ENCODE data around the gene RASSF10.
"Not testable (repeated sequence)": the region's sequence is repeated elsewhere in the genome, so short reads cannot be mapped to it uniquely, and the experiment has no call there.

RASSF10 gene

DNA sequence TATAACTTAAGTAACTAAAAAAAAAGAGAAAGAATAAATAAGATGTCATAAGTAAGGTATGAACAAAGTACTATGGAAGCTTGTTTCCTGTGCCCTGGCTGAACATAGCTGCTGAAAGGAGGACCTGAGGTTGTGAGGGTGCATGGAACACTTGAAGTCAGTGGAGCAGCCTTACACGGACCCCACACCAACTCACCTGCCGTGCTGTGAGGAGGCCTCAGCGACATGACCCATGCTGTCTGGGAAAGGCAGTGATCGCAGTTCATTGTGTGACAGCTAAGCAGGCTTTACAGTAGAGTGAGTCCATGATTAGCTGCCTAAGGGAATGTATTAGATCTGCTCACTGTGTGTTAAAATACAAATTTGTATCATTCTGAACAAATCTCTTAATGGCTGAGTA lies 17.6 kb downstream of the RASSF10 start:
- no peak for DNase-seq (ENCODE audit: low spot score)

DNA sequence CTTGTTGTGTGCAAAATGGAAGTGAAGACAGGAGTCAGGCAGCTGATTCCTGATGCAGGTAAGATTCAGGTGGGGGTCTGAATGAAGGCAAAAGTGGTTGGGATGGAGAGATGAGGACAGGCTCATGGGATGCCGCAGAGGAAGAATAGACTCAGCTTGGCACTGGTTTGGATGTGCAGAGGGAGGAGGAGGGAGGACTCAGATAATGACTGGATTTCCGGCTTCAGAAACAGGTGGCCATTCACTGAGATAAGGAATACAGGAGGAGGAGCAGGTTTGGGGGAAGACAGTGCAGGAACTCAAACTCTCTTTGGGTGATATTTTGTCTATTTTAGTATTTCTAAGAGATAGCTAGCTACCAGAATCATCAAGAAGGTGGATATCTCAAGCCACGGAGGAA lies 19.2 kb downstream of the RASSF10 start:
- no peak for DNase-seq (ENCODE audit: low spot score)

DNA sequence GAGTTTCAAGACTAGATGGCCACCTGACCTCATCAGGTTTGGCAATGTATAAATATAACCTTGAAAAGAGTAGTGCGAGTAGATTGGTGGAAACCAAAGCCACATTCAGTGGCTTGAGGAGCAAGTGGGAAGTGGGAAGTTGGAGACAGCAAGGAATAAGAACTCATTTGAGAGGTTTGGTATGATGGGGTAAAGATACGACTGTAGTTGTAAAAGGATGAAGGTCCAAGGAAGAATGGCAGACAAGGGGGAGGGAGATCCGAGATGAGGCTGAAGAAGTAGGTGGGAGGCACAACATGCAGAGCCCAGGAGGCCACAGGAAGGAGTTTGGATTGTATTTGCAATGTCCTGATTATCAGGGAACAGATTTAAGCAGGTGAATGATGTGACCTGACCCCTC lies 20.8 kb downstream of the RASSF10 start:
- DNase-seq (ENCODE audit: low spot score): no peak

DNA sequence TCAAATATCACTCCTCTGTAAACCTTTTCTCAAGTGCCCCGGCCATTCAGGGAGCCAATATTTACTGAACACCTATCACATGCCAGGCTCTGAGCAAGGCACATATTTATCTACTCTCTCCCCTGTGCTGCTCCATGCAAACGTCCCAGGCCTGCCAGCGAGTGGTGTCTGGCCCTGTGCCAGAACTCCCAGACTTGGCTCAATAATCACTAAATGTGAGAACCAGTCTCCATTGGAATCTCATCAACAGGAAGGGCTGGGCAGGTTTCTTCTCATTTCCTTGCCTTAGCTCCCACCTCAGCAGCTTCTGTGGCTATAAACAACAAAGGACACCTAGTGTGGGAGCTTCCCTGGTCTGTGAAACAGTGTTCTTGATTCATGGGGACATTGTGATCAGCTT lies 21.7 kb downstream of the RASSF10 start:
- DNase-seq (ENCODE audit: low spot score): no peak

DNA sequence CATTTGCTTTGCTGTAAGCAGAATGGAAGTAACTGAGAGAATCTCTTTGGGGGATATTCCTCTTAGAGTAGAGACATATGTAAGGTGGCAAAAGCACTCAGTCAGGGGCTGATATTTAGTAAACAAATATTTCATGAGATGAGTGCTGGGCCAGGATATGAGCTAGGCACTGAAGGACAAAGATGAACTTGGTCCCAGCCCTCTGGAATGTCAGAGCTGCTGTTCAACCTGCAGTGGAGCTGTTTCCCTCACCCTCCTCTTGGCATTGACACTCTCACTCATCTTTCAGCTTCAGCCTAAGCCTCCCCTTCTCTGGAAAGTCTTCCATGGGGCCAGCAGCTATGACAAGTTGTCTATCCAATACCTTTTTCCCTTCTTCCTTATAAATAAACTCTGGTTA lies 22.2 kb downstream of the RASSF10 start:
- no peak for DNase-seq (ENCODE audit: low spot score)

DNA sequence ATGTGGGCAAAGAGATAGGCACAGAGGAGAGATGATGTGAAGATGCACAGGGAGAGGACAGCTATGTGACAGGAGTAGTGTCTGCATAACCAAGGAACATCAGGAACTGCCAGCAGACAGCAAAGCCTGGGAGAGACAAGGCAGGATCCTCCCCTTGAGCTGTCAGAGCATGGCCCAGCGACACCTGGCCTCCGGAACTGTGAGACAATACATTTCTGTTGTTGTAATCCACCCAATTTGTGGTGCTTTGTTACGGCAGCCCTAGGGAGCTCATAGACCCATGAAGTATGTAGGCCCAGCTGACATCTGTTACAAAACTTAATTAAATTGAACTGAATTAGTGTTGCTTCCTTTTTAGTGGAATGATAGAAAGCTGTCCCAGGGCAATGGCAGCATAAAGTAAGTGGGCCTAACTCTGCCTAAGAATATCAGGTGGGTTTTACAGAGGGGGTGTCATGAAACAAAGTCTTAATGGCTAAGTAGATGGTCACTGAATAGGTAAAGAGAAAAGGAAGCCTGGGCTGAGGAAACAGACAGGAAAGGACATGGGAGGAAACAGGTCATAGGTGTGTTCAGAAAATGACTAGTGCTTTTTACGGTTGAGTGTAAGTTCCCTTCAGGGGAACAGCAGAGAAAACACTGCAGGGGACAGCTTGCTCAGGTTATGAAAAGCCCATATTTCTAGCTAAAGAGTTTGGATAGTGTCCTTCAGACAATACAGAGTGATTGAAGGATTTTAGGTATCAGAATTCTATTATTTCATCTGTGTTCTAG lies 24.8 kb downstream of the RASSF10 start:
- DNase-seq (ENCODE audit: low spot score): no peak

DNA sequence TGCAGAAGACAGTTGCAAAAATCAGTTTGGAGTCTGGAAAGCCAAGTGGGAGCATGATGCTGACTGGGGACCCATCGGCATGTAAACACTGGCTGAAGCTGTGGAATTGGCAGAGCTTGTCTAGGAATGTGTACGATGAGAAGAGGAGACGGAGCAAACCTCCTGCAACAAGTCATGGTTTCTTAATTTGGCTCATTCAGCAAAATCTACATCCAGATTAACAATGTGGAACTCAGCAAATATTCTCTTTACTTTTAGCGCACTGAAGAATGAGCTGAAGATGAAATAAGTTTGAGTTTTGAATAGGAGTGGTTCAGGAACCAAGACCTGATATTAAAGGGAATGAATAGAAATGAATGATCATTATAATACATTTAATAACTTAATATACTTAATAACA lies 26.6 kb downstream of the RASSF10 start:
- DNase-seq (ENCODE audit: low spot score): no peak

DNA sequence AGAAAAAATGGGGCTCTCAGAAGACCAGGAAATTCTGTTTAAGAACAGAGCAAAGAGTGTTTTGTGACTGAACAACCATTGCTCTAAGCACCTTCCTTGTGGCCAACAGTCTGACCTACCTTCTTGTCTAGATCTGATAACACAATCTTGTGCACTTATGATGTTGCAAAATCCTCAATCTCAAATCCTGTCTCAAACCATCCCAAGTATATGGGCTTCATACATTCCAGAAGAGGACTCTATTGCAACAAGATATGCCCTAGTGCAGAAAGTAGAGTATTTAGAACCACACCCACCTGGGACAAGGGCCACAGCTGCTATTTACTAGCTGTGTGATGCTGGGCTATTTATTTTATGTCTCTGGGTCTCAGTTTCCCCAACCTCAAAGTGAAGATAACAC lies 27.1 kb downstream of the RASSF10 start:
- DNase-seq (ENCODE audit: low spot score): no peak

DNA sequence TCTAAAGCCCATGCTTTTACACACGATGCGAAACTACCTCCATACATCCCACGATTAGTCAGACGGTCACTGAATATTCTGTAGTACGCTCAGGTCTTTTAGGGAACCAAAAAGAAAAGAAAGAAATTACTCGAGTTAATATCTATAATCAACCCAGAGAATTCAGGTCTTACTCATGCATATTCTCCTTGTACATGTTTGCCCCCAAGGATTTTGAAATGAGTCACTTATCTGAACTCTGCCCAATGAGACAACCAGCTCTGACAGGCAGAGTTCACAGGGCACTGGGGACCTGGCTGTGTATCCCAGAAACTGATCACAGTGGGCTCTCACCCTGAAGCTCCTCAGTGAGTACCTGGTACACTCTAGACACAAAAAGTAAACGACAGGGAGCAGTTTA lies 29.2 kb downstream of the RASSF10 start:
- no peak for DNase-seq (ENCODE audit: low spot score)

DNA sequence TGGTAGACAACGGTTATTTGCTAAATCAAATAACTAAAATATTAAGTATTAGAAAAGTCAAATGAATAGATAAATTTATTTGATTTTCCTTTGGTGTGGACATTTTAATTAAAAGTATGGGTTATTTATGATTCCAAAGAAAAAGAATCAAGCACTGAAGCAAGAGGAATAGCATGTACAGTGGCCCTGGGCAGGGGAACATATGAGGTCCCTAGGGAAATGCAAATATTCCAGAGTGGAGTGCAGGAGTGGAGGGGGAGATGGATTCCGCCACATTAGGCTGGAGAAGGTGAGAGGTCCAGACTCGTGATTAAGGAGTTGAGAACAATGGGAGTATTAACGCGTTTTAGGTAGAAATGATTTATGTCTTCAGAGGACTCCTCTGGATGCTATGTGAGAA lies 30.0 kb downstream of the RASSF10 start:
- no peak for DNase-seq (ENCODE audit: low spot score)

DNA sequence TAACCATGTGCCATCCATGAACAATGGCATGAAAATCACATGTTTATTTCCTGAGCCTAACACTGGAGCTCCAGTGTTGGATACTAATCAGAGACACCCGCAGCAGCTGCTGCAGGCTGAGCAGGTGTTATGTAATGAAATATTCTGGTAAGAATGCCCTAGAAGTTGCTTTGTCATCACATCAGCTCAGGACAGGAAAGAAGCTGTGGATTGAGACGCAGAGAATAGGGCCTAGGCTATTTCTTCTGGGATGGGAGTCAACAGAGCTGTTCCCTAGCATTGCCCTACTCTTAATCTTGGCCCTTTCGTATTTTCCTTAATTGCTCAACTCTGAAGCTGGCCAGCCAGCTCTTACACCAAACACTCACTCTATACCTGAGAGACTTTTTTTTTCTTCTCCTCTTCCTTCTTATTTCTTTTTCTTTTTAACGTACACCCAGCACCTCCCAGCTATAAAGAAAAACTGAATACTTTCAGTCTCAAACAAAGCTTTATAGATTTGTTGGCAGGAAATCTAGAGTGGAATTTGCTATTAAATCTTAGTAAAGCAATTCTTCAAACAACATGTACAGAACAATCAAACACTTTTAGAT lies 31.9 kb downstream of the RASSF10 start:
- no peak for DNase-seq (ENCODE audit: low spot score)

DNA sequence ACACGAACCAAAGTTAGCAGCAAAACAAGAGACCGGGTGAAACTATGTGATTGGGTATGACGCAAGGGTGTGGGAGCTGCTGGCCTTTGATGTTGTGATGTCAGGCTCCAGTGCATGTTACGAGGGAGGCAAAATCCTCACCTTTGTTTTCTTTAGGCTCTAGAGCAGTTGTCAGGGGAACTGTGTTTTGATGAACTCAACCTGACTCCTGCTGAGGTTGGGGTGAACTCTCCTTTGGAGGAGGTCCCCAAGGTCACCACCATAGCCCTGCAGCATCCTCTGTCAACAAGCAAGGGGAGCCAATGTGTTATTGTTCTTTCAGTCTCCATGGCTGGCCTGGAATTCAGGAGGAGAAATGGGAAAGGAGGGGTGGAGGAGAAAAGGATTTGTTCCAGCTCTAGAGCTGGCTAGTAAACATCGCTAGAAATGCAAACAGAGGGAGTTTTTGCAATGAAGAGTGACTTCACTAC lies 33.8 kb downstream of the RASSF10 start:
- DNase-seq (ENCODE audit: low spot score): no peak

DNA sequence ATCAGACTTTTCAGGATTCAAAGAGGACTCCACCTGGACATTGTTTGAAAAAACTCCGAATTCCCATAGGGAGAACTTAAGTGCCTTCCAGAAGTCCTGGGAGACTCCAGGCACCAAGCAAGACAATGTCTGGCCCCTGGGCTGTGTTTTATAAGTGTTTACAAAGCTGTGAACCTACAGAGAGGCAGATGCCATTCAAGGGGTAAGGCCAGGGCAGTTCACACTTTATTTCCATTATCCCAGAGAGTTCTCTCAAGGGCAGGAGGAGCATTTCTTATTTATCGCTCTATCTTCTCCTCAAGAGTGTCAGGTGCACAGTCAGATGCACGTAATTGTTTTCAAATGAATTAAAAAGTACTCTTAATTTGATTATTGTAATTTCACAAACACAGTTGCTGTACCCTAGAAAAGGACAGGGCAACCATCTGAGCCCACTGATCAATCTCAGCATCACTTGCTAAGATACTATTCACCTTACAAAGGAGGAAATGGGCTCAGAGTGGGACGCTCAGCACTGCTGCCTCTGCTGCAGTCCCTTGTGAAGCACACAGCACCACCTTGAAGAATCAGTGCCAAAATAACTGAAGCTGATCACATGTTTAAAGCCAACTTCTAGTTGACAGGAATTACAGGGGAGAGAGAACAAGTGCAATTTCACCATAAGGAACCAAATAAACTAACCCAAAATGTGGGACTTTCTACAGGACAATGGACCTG lies 35.0 kb downstream of the RASSF10 start:
- DNase-seq (ENCODE audit: low spot score): no peak

DNA sequence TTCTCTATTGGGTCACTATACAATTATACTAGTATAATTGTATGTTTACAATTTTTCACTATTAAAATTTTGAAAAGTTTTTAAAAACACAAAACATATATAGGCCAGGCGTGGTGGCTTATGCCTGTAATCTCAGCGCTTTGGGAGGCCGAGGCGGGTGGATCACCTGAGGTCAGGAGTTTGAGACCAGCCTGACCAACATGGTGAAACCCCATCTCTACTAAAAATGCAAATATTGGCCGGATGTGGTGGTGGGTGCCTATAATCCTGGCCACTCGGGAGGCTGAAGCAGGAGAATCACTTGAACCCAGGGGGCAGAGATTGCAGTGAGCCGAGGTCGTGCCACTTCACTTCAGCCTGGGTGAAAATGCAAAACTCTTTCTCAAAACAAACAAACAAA lies 36.0 kb downstream of the RASSF10 start:
- not testable (repeated sequence) for DNase-seq (ENCODE audit: low spot score)

DNA sequence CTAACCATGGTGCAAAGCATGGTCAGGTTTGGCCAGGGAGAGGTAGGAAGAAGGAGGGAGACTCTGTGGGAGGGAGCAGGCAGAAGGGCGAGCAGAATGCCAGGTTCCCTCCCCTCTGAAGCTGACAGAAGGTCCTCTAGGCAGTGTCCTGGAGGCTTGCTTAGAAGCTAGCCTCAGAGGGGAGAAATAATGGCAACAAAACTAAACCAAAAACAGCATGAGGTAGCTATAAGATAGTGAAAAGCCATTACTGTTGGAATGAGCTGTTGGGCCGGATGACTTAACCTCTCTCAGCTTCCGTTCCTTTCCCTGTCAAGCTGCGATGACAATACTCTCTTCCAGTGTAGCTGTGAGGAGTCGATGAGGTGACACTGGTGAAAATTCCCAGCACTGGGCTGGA lies 36.6 kb downstream of the RASSF10 start:
- DNase-seq (ENCODE audit: low spot score): no peak

DNA sequence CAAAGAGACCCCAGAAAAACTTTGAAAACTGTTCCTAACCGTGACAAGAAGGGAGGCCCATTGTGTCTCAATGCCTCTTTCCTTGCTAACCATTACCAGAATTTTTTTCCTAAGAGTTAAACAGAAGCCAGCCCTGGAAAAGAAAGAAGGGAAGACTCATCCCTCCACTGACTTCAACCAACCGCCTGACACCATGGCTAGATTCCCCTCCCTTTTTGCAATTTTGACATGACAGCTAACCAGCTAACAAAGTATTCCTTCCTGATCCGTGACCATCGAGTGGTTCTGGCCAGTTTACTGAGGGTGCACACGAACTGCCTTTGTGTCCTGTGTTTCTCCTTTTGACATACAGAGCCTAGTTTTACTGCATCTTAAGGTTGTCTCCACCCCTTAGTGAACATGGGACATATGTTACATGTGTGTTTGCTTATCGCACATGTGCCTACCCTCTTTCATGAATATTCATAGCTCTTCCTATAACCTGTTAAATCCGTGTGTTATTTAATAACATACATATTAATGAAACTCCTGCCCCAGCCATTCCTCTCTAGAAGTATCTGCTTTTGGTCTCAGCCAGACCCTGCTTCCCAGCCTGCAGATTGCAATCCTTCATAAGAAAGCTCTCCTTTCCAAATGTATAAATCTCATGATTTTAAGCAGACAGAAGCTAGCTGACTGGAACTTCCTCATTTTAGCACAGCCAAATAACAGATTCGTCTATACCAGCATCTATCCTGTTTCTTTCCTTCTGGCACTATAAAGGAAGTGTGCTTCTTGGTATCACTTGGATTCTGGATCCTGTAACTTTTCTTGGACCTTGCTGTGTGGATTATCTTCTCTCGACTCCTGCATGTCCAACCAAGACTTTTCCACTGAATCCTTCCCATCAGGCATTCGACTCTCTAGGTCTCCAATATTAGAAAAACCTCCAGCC lies 37.8 kb downstream of the RASSF10 start:
- no peak for DNase-seq (ENCODE audit: low spot score)

DNA sequence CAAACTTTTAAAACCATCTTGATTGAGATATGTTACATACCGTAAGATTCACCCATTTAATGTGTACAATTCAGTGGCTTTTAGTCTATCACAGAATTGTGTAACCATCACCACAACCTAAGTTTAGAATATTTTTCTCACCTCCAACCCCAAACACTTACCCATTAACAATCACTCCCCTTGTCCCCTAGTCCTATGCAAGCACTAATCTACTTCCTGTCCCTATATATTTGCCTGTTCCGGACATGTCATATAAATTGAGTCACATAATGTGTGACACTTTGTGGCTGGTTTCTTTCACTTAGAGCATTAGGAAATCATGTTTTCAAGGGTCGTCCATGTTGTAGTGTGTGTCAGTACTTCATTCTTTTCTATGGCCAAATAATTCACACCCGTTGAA lies 38.8 kb downstream of the RASSF10 start:
- no peak for DNase-seq (ENCODE audit: low spot score)

DNA sequence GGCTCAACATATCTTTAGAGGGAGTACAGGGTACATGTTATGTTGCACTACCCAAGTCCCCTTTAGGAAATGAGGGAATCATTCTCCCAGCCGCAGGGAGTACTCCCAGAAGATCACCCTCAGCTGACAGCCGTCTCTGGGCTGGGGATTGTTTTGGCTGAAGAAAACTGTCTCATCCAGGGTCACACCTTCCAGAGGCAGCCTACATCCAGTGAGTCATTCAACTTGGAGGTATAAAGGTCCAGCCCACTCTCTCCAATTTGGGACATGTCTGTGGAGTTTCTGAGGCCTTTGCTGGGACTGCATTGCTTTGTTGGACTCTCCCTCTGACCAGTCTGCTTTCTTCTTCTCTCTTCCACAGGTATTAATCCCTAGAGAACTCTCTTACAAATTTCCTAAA lies 42.1 kb downstream of the RASSF10 start:
- DNase-seq (ENCODE audit: low spot score): no peak

DNA sequence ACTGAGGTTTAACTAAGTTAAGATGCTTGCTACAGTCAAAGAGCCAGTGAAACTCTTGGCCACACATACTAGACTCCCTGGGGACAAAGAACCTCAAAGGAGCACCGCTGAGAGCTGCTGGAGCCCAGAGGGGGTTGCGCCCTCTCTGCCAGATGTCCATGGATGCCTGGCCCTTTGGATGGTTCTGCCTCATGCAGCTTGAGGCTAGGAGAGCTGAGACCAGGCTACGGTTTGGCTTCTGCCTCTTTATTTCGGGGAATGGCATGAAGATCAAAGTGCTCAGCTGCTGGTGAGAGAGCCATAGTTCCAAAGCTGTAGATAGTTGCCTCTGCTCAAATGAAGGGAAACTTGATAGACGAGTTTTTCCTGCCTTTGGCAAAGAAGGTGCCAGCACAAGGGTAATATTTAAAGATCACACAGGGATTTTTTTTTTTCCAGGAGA lies 43.0 kb downstream of the RASSF10 start:
- DNase-seq (ENCODE audit: low spot score): no peak

DNA sequence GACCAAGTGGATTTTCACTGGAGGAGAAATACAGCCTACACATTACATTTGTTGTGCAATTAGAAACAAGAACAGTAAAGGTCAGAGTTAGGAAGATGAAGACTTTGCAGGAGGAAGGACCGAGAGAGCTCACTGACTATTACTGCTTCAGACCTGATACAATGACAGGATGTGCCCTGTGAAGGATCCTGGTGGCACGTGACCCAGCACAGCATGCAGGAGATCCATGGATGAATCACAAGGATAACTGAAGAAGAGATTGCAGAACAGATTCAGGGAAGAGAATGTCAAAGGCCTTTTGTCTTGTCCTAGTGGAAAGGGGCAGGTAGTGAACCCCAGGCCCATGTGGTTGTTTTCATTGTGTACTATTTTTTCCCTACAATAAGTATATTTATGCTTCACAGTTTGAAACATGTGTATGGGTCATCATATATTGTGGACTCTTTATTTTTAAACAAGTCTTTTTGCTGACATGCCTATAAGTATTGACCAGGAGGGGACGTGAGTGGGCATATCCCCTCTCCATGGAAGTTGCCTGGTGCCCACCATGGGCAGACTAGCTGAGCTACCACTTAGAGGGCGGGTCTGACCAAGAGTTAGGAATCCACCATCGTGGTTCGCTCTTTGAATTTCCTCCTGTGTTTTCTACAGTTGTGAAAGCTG lies 44.3 kb downstream of the RASSF10 start:
- no peak for DNase-seq (ENCODE audit: low spot score)

DNA sequence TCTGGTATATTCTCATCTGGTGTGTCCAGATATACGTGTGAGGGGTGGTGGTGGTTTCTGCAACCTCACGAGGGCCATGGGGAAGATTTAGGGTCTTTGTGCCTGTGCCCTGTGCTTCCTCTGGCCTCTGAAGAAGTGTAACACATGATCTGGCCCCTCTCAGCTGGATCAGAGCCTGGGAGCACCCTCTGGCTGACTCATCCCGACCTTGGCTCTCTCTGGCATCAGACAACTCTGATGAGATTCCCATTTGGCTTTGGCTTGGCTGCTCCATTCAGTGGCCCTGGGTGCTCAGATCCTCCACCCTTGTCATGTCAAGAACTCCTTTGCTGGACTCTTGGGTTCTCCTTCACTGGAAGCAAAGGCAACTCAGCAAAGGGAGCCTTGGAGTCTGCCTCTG lies 45.2 kb downstream of the RASSF10 start:
- DNase-seq (ENCODE audit: low spot score): no peak

DNA sequence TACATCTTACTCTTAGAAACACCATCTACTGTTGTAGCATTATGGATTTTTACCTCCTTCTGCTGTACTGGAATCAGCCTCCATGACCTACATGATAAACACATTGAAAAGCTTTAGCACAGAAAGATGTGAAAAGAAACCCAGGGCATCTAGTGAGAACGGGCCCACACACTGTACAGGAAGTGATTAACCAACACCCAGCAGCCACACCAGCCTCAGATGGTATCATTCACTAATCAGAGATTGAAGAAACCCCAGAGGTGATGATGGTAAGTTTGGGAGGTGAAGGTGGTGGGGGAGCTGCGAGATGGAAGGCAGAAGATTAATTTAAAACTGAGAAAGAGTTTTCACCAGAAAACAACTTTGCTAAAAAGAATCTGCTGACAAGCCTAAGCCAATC lies 46.1 kb downstream of the RASSF10 start:
- DNase-seq (ENCODE audit: low spot score): no peak
